ENCODE results near the gene HLA-DRB5. TPM values are rescaled to one million over a fixed set of nuclear protein-coding genes. Genes with fewer than 3 reads are reported as not detected.

HLA-DRB5 gene
- total and polyA plus RNA-seq, 10 of the 15 experiments (the other 5 are each of a cell fraction or from before 2014, with no cell fraction given) = 38.0 to 108 (median 62.8) TPM

- in situ Hi-C loops (cut with MboI) = loop anchor here (10.0 kb wide), 1 partner anchor 45 kb away; no protein-coding TSS in a partner anchor
- Histone ChIP-seq H3K9me3 (replicated peaks; ENCODE audit: control insufficient read depth, insufficient read depth, low read length) (no peaks in the 10 kb centered on the region), H3K4me1 (ENCODE audit: control insufficient read depth, insufficient read depth, low read length) (no peaks in the 10 kb centered on the region), H3K27me3 (replicated peaks in 1 of 2; ENCODE audit: control insufficient read depth in 2 of 2, insufficient read depth in 2 of 2, low read length in 1 of 2) (no peaks in the 10 kb centered on the region), H2AFZ (ENCODE audit: control insufficient read depth, low read depth, low read length) (no peak overlapping the region), H3K27ac (ENCODE audit: control insufficient read depth, insufficient read depth) (no peak overlapping the region), H4K20me1 (ENCODE audit: control insufficient read depth, insufficient read depth) (no peaks in the 10 kb centered on the region), H3K9ac (ENCODE audit: control insufficient read depth, insufficient read depth, low read length) (no peak overlapping the region), H3K36me3 (ENCODE audit: control insufficient read depth in 2 of 2, insufficient read depth in 2 of 2, low read length in 1 of 2) (no peaks in the 10 kb centered on the region), H3K4me2 (ENCODE audit: control insufficient read depth, insufficient read depth) (no peak overlapping the region), H3K4me3 (no peak overlapping the region), H3K79me2 (ENCODE audit: control insufficient read depth, insufficient read depth, low read length) (peaks cover 4% of the 10 kb centered on the region)
- ChIA-PET RAD21 (ENCODE audit: unreplicated experiment) (no interaction called here), SMC1A (ENCODE audit: uncharacterized antibody, unreplicated experiment) (no interaction called here), CTCF (no interaction called here), POLR2A (no interaction called here)
- FAIRE-seq = no peak
- no peak for DNase-seq (ENCODE audit: low read depth, low spot score)
- WGBS (ENCODE audit: insufficient coverage, insufficient replicate concordance, low lambda C conversion rate, missing lambda C conversion rate) = no CpG with 5 or more reads among the region's 1 CpG
- intact Hi-C loops (cut with micrococcal nuclease; ENCODE audit: unreplicated experiment) = no loop called here
- ATAC-seq = no peak
- TF ChIP-seq ZBTB40 (IDR thresholded peaks at IDR 0.05; ENCODE audit: borderline replicate concordance) (no peak), PKNOX1 (IDR thresholded peaks at IDR 0.05) (no peak), BMI1 (IDR thresholded peaks at IDR 0.05; ENCODE audit: borderline replicate concordance) (no peak), SMARCA5 (IDR thresholded peaks at IDR 0.05) (no peak), TCF3 (IDR thresholded peaks at IDR 0.05; ENCODE audit: borderline replicate concordance, insufficient read depth, low read depth, low read length) (no peak), SRF (IDR thresholded peaks at IDR 0.05; ENCODE audit: low read depth in 2 of 2, low read length in 2 of 2) (no peak), CBX5 (IDR thresholded peaks at IDR 0.05; ENCODE audit: low read depth) (no peak), PRDM15 (CRISPR knock-in tag; IDR thresholded peaks at IDR 0.05) (no peak), ETV6 (conservative IDR thresholded peaks at IDR 0.05 in 1 of 2, IDR thresholded peaks at IDR 0.05 in 1 of 2; ENCODE audit: borderline replicate concordance in 1 of 2, low read depth in 1 of 2) (no peak), ZNF24 (IDR thresholded peaks at IDR 0.05) (no peak), ZZZ3 (IDR thresholded peaks at IDR 0.05; ENCODE audit: control insufficient read depth, insufficient read length, low read depth) (no peak), FOS (IDR thresholded peaks at IDR 0.05; ENCODE audit: borderline replicate concordance, extremely low read depth, insufficient read length) (no peak), POLR2AphosphoS5 (IDR thresholded peaks at IDR 0.05; ENCODE audit: low read length) (no peak), FOXM1 (IDR thresholded peaks at IDR 0.05; ENCODE audit: low read depth, low read length) (no peak), NR2F1 (conservative IDR thresholded peaks at IDR 0.05) (no peak), HDAC2 (IDR thresholded peaks at IDR 0.05) (no peak)
- BruUV-seq (replicated peaks) = no TSS peak
These were observed 10.2 kb downstream of the HLA-DRB5 start for GRCh38 chr6:32519910-32520258.
